ENCODE data around the gene LDB2.

Gene LDB2

DNA sequence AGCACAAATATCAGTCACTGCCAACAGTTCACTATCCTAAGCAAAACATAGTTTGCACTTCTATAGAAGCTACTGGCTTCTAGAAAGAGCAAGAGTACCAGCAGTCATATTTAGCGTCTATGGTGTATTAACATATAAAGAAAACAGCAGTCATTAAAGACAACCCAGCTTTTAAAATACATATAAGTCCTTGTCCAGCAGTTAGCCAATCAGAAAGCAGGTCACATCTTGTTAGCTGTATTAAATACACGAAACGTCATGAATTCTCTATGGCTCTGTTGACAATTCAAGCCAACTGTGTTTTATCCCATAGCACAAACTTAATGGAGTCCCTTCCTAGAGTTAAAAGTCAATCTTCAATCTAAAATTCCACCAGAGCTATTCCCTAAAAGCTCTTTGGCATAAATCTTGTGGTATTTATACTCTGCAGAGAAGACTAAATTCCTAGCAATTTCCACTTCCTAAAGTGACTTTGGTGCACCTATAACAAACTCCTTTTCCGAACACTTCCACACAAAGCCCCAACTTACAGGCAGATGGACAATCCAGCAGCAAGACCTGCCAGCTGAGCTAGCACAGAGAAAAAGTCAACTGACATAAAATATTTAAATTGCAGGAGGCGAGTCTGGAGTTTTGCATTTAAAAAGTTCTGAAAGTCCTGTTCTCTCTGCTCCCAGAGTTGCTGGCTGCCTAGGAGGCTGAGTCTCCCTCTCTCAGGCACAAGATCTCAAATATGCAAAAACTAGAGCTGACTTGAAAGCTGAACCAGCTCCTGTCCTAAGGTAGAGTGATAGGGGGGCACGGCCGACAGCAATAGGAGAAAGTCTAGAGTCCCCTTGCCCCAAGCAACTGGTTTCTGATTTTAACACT lies 1.3 kb downstream of the LDB2 start:
- no peak for TF ChIP-seq CTCF (IDR thresholded peaks at IDR 0.05; ENCODE audit: low read depth, low read length, missing control alignments)
- no peak overlapping the region for H3K4me3 ChIP-seq (ENCODE audit: low read depth, low read length)
- no peak for DNase-seq (ENCODE audit: low read depth)

- no peak overlapping the region for H3K4me3 ChIP-seq (ENCODE audit: low read depth, low read length)
- no peak for TF ChIP-seq CTCF (IDR thresholded peaks at IDR 0.05; ENCODE audit: low read depth, low read length, missing control alignments)
- DNase-seq (ENCODE audit: low read depth): no peak
Observed at GRCh38 chr4:16894406-16894805, 4.0 kb downstream of the LDB2 start.

GRCh38 chr4:16893141-16893651 lies 5.2 kb downstream of the LDB2 start:
- no peak for TF ChIP-seq CTCF (IDR thresholded peaks at IDR 0.05; ENCODE audit: low read depth, low read length, missing control alignments)
- H3K4me3 ChIP-seq (ENCODE audit: low read depth, low read length): no peak overlapping the region
- DNase-seq (ENCODE audit: low read depth): no peak

DNA sequence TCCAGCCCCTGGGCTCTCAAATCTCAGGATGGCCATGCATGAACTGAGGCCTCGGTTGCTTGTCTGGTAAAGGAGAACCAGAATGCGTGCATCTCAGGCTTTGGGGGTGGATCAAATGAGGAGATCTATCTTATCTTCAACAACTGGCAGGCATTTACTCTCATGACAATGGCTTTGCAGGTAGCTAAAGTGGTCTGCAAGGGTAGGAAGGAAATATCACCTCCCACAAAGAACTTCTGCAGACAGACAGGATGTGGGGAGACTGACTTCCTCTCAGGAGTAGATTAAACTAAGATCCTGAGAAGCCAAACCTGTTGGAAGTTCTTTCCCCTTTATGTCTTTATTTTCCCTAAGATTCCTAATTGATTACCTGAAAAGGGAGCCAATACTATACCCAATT lies 7.8 kb downstream of the LDB2 start:
- H3K4me3 ChIP-seq (ENCODE audit: low read depth, low read length): no peak overlapping the region
- no peak for TF ChIP-seq CTCF (IDR thresholded peaks at IDR 0.05; ENCODE audit: low read depth, low read length, missing control alignments)
- DNase-seq (ENCODE audit: low read depth): no peak

DNA sequence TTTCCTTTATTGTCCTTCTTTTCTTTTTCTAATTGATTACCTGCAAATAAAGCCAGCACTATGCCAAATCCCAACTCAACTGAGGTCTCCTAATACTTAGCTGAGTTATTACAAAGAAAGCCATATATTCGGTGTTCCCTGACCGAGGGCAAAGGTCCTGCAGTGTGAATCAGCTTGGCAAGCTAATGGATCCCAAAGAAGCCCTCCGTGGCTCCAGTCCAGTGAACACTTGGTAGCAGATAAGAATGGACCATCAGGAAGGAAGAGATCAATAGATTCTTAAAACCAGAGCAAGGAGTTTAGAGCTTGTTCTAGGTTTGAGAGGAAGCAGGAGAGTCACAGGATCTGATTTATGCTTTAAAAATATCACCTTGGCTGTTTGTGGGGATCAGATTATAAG lies 8.5 kb downstream of the LDB2 start:
- no peak for TF ChIP-seq CTCF (IDR thresholded peaks at IDR 0.05; ENCODE audit: low read depth, low read length, missing control alignments)
- H3K4me3 ChIP-seq (ENCODE audit: low read depth, low read length): no peak overlapping the region
- no peak for DNase-seq (ENCODE audit: low read depth)

DNA sequence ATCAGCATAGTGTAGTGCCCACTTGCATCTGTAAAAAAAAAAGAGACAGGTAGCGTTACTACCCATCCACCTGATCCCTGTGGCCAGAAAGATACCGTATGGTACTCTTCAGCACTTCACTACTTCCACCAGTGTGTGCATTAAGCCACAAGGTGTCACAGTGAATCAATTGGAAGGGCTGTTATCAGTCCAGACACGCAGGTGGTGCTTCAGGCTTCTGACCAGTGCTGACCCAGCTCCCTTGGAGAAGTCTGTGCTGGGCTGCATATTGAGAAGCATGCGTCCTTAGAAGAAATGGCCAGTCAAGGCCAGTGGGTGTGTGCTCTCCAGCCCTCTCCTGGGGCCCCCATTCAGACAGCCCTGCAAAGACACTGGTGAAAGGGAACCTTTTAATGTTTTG lies 10.6 kb downstream of the LDB2 start:
- no peak for TF ChIP-seq CTCF (IDR thresholded peaks at IDR 0.05; ENCODE audit: low read depth, low read length, missing control alignments)
- no peak for DNase-seq (ENCODE audit: low read depth)
- no peak overlapping the region for H3K4me3 ChIP-seq (ENCODE audit: low read depth, low read length)
